Mesothelial cell of epicardium (in vitro differentiated cells): ENCODE results near the gene MALAT1. TPM values are rescaled to one million over a fixed set of nuclear protein-coding genes. Genes with fewer than 3 reads are reported as not detected.
"Not testable (repeated sequence)": the region's sequence is repeated elsewhere in the genome, so short reads cannot be mapped to it uniquely, and the experiment has no call there.

Experiments
- DNase-seq, 2 experiments: peaks; one replicate each; pipeline ENCODE4 v3.0.0; 2021; ENCODE audit warnings: low spot score in 2 of 2; ENCODE audit not compliant: unreplicated experiment in 2 of 2
- H3K27ac Mint-ChIP-seq: 2 replicates; pipeline ENCODE4 v1.8.0; 2021; ENCODE audit warnings: mixed read lengths
- H3K27me3 Mint-ChIP-seq: 2 replicates; pipeline ENCODE4 v1.8.0; 2021; ENCODE audit warnings: low read depth, mixed read lengths
- H3K36me3 Mint-ChIP-seq: 2 replicates; pipeline ENCODE4 v1.8.0; 2021; ENCODE audit warnings: mixed read lengths
- H3K4me1 Mint-ChIP-seq: 2 replicates; pipeline ENCODE4 v1.8.0; 2021; ENCODE audit warnings: mixed read lengths
- H3K4me3 Mint-ChIP-seq: 2 replicates; pipeline ENCODE4 v1.8.0; 2021; ENCODE audit warnings: mild to moderate bottlenecking, moderate library complexity, mixed read lengths
- H3K9me3 Mint-ChIP-seq: 2 replicates; pipeline ENCODE4 v1.8.0; 2021; ENCODE audit warnings: mixed read lengths
- CTCF ChIP-seq: fragments of 200-600 bp; sonication (generic); IDR thresholded peaks from one replicate; pipeline ENCODE4 v1.5.0; 2021; ENCODE audit warnings: antibody characterized with exemption; ENCODE audit not compliant: unreplicated experiment
- total RNA-seq: library from RNA; stranded (reverse); gene quantifications from 3 replicates; pipeline ENCODE4 v1.2.1, GENCODE V29; 2021

Gene MALAT1
- total RNA-seq, 1 donor from 2014 or later, result 16,172 TPM

DNA sequence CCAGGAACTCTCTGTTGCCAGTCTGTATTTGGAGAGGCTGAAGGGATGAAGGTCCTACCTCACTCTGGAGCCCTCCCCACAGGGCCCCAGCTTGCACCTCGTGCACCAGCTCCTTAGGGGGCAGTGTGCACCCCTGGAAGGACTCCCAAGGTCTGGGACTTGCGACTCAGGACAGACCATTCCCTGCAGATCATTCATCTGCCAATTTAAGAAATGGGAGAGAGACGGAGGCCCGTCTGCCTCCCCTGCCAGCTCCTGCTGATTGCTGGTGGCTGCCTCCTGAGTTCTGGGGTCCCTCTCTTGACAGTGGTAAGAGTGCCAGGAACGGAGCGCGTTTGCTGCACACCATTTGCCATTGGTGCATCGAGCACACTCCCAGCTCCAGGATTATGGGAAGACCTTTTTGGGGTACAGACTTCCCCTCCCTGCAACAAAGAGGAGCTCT lies 27.4 kb upstream of the MALAT1 start:
- peak overlapping the region; percentile 97 for H3K27ac Mint-ChIP-seq
- H3K4me1 Mint-ChIP-seq, result peaks cover 25% of the 10 kb centered on the region
- no peak for DNase-seq
- no peak overlapping the region for H3K4me3 Mint-ChIP-seq
- no peaks in the 10 kb centered on the region for H3K27me3 Mint-ChIP-seq
- H3K9me3 Mint-ChIP-seq, result no peaks in the 10 kb centered on the region
- TF ChIP-seq CTCF, result peak; percentile 27
- no peaks in the 10 kb centered on the region for H3K36me3 Mint-ChIP-seq

DNA sequence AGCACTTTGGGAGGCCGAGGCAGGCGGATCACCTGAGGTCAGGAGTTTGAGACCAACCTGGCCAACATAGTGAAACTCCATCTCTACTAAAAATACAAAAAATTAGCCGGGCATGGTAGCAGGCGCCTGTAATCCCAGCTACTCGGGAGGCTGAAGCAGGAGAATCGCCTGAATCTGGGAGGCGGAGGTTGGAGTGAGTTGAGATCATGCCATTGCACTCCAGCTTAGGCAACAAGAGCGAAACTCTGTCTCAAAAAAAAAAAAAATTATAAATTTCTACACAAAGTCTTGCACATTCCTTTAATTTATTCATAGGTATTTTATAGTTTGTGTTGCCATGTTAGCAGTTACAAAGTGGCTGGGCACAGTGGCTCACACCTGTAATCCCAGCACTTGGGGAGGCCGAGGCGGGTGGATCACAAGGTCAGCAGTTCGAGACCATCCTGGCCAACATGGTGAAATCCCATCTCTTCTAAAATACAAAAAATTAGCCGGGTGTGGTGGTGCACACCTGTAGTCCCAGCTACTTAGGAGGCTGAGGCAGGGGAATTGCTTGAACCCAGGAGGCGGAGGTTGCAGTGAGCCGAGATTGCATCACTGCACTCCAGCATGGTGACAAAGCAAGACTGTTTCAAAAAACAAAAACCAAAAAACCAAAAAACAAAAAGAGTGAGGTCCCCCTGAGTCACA lies 26.1 kb upstream of the MALAT1 start:
- not testable (repeated sequence) for DNase-seq, H3K4me3 Mint-ChIP-seq, H3K36me3 Mint-ChIP-seq, H3K9me3 Mint-ChIP-seq, H3K27me3 Mint-ChIP-seq
- H3K27ac Mint-ChIP-seq, result peak overlapping the region; percentile 97
- peaks cover 30% of the 10 kb centered on the region for H3K4me1 Mint-ChIP-seq

DNA sequence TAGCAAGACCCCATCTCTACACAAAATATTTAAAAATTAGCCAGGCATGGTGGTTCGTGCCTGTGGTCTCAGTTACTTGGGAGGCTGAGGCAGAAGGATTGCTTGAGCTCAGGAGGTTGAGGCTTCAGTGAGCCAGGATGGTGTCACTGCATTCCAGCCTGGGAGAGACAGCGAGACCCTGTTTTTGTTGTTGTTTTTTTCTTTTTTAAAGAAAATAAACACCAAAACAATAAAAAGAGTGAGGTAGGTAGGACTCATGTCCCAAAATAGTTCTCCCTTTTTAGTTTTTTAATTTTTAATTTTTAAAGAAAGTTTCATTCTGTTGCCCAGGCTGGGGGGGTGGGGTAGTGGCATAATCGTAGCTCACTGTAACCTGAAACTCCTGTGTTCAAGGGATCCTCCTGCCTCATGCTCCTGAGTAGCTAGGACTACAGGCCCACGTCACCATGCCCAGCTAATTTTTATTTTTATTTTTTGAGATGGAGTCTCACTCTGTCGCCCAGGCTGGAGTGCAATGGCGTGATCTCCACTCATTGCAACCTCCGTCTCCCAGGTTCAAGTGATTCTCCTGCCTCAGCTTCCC lies 25.5 kb upstream of the MALAT1 start:
- DNase-seq, result no peak
- no peak overlapping the region for H3K4me3 Mint-ChIP-seq
- no peak for TF ChIP-seq CTCF
- H3K4me1 Mint-ChIP-seq, result peaks cover 28% of the 10 kb centered on the region
- H3K9me3 Mint-ChIP-seq, result no peaks in the 10 kb centered on the region
- no peaks in the 10 kb centered on the region for H3K27me3 Mint-ChIP-seq
- no peaks in the 10 kb centered on the region for H3K36me3 Mint-ChIP-seq
- H3K27ac Mint-ChIP-seq, result no peak overlapping the region

GRCh38 chr11:65474864-65475263 lies 24.0 kb upstream of the MALAT1 start:
- no peak for TF ChIP-seq CTCF
- no peak for DNase-seq
- no peaks in the 10 kb centered on the region for H3K36me3 Mint-ChIP-seq
- no peaks in the 10 kb centered on the region for H3K9me3 Mint-ChIP-seq
- H3K4me3 Mint-ChIP-seq, result no peak overlapping the region
- peaks cover 31% of the 10 kb centered on the region for H3K4me1 Mint-ChIP-seq
- peak overlapping the region; percentile 34 for H3K27ac Mint-ChIP-seq
- no peaks in the 10 kb centered on the region for H3K27me3 Mint-ChIP-seq

GRCh38 chr11:65476632-65477148 lies 22.2 kb upstream of the MALAT1 start:
- Mint-ChIP-seq H3K36me3 (no peaks in the 10 kb centered on the region), H3K4me1 (peaks cover 35% of the 10 kb centered on the region), H3K9me3 (no peaks in the 10 kb centered on the region), H3K27me3 (no peaks in the 10 kb centered on the region), H3K27ac (peak overlapping the region; percentile 96), H3K4me3 (peak overlapping the region; percentile 84)
- no peak for DNase-seq
- no peak for TF ChIP-seq CTCF

GRCh38 chr11:65477149-65477965 lies 21.5 kb upstream of the MALAT1 start:
- H3K36me3 Mint-ChIP-seq, result no peaks in the 10 kb centered on the region

More at GRCh38 chr11:65477149-65477965, 21.5 kb upstream of the MALAT1 start:
- no peaks in the 10 kb centered on the region for H3K9me3 Mint-ChIP-seq
- TF ChIP-seq CTCF, result no peak
- H3K27me3 Mint-ChIP-seq, result no peaks in the 10 kb centered on the region
- peak; percentile 80 to 89 for DNase-seq
- peaks cover 28% of the 10 kb centered on the region for H3K4me1 Mint-ChIP-seq
- H3K27ac Mint-ChIP-seq, result peak overlapping the region; percentile 100
- H3K4me3 Mint-ChIP-seq, result peak overlapping the region; percentile 84
